HCT116 (cell line): ENCODE results near the gene RND3. TPM values are rescaled to one million over a fixed set of nuclear protein-coding genes. Genes with fewer than 3 reads are reported as not detected.

Source experiments
- ATAC-seq: fragments of 200-7000 bp; cut with Tn5 transposase; 2 replicates; pipeline ENCODE4 v1.9.1; 2020; ENCODE audit warnings: mild to moderate bottlenecking, moderate library complexity
- BruUV-seq: library from RNA; stranded (reverse); fragments of 400-500 nt; replicated peaks from 2 replicates; lab custom pipeline; 2021; lab: Mats Ljungman, UMichigan
- CTCF ChIA-PET: fragments of 300-600 bp; sonication (Branson Sonifier 250); formaldehyde crosslinking; loops from one replicate; lab custom pipeline; 2021; ENCODE audit warnings: antibody characterized with exemption; lab: Charles Lee
- POLR2A ChIA-PET: fragments of 300-600, 350-600 bp; sonication (Branson Sonifier 250); formaldehyde crosslinking; loops from one replicate; lab custom pipeline; 2021; ENCODE audit warnings: antibody characterized with exemption; lab: Charles Lee
- RAD21 ChIA-PET, 2 experiments: fragments of 300-600 bp; sonication (Branson Sonifier 250); formaldehyde crosslinking; loops; one replicate each; lab custom pipeline; 2023; ENCODE audit warnings: low total read pairs in 2 of 2; ENCODE audit not compliant: uncharacterized antibody in 2 of 2, unreplicated experiment in 2 of 2, low non-redundant PET in 1 of 2; lab: Charles Lee
- DNase-seq: peaks from one replicate; pipeline ENCODE4 v3.0.0-alpha.2; 2010; ENCODE audit warnings: low read depth, low spot score
- H2AFZ ChIP-seq: fragments of 200-600 bp; shearing (Covaris generic), sonication (generic); 2 replicates; pipeline ENCODE4 v1.6.1; 2017; ENCODE audit warnings: low read depth, mixed run types, mixed read lengths, antibody characterized with exemption, low read length; ENCODE audit not compliant: poor library complexity, severe bottlenecking
- H3K27ac ChIP-seq: 2 replicates; pipeline ENCODE4 v1.5.1; 2012; ENCODE audit warnings: low read depth, low read length
- H3K27me3 ChIP-seq: fragments of 200-600 bp; sonication (generic); 2 replicates; pipeline ENCODE4 v1.6.1; 2016; ENCODE audit warnings: mixed run types, low read length, mixed read lengths; ENCODE audit not compliant: insufficient read depth
- H3K36me3 ChIP-seq, 2 experiments: fragments of 200-500 bp in 1 of 2; fragments of 200-600 bp in 1 of 2; sonication (Bioruptor generic) in 1 of 2; sonication (generic) in 1 of 2; 2 replicates each; pipeline versions ENCODE4 v1.5.1 to v1.6.1; 2014 to 2016; ENCODE audit warnings: low read length in 2 of 2, inconsistent platforms in 1 of 2, mixed read lengths in 1 of 2, mixed run types in 1 of 2; ENCODE audit not compliant: insufficient read depth in 2 of 2, control insufficient read depth in 1 of 2
- H3K4me1 ChIP-seq, 2 experiments: fragments of 200-600 bp in 1 of 2; sonication (generic) in 1 of 2; 2 replicates each; pipeline versions ENCODE4 v1.5.1 to v1.6.1; 2012 to 2017; ENCODE audit warnings: low read length in 2 of 2, inconsistent platforms in 1 of 2, mild to moderate bottlenecking in 1 of 2, mixed read lengths in 1 of 2, mixed run types in 1 of 2, moderate library complexity in 1 of 2; ENCODE audit not compliant: insufficient read depth in 2 of 2, control insufficient read depth in 1 of 2
- H3K4me2 ChIP-seq: fragments of 200-600 bp; sonication (generic); 2 replicates; pipeline ENCODE4 v1.6.1; 2017; ENCODE audit warnings: mixed run types, low read length, mixed read lengths
- H3K4me3 ChIP-seq, 2 experiments: fragments of 200-600 bp in 1 of 2; sonication (generic) in 1 of 2; replicated peaks in 1 of 2; 2 replicates each; pipeline ENCODE4 v1.5.1; 2011 to 2016; ENCODE audit warnings: low read length in 2 of 2, control low read depth in 1 of 2, low read depth in 1 of 2, mild to moderate bottlenecking in 1 of 2, mixed read lengths in 1 of 2, mixed run types in 1 of 2
- H3K79me2 ChIP-seq: fragments of 200-600 bp; sonication (generic); 2 replicates; pipeline ENCODE4 v1.6.1; 2017; ENCODE audit warnings: mild to moderate bottlenecking, mixed run types, low read length, moderate library complexity, mixed read lengths; ENCODE audit not compliant: insufficient read depth
- H3K9ac ChIP-seq: fragments of 200-600 bp; sonication (generic); 2 replicates; pipeline ENCODE4 v1.6.1; 2016; ENCODE audit warnings: low read length, mixed read lengths
- H3K9me2 ChIP-seq: fragments of 200-600 bp; sonication (generic), shearing (Covaris generic); 2 replicates; pipeline ENCODE4 v1.6.1; 2017; ENCODE audit warnings: mixed run types, mild to moderate bottlenecking, moderate library complexity; ENCODE audit not compliant: insufficient read depth
- H3K9me3 ChIP-seq, 2 experiments: fragments of 200-500 bp in 1 of 2; fragments of 200-600 bp in 1 of 2; sonication (Bioruptor generic) in 1 of 2; sonication (generic) in 1 of 2; 2 replicates each; pipeline ENCODE4 v1.6.1; 2014 to 2017; ENCODE audit warnings: low read length in 2 of 2, mixed read lengths in 2 of 2, inconsistent platforms in 1 of 2, low read depth in 1 of 2, mild to moderate bottlenecking in 1 of 2, mixed run types in 1 of 2, moderate library complexity in 1 of 2; ENCODE audit not compliant: control insufficient read depth in 1 of 2, insufficient read depth in 1 of 2
- H4K20me1 ChIP-seq: fragments of 200-600 bp; sonication (generic), shearing (Covaris generic); 2 replicates; pipeline ENCODE4 v1.6.1; 2017; ENCODE audit warnings: mixed run types, mild to moderate bottlenecking, moderate library complexity; ENCODE audit not compliant: insufficient read depth
- ATF3 ChIP-seq: IDR thresholded peaks from 2 replicates; pipeline ENCODE4 v1.6.1; 2012
- CBX3 ChIP-seq: IDR thresholded peaks from 2 replicates; pipeline ENCODE4 v1.6.1; 2012; ENCODE audit warnings: low read depth
- CTCF ChIP-seq, 3 experiments: fragments of 200-600 bp in 1 of 3; sonication (generic) in 1 of 3; IDR thresholded peaks in 2 of 3; conservative IDR thresholded peaks in 1 of 3; 2 replicates each; pipeline ENCODE4 v1.5.1; 2012 to 2017; ENCODE audit warnings: low read depth in 2 of 3, low read length in 2 of 3, antibody characterized with exemption in 1 of 3, borderline replicate concordance in 1 of 3, control low read depth in 1 of 3, mild to moderate bottlenecking in 1 of 3, mixed read lengths in 1 of 3, mixed run types in 1 of 3, moderate library complexity in 1 of 3; ENCODE audit not compliant: insufficient read depth in 1 of 3
- ELF1 ChIP-seq: IDR thresholded peaks from 2 replicates; pipeline ENCODE4 v1.6.1; 2012; ENCODE audit warnings: low read depth, borderline replicate concordance
- EZH2 ChIP-seq: fragments of 200-600 bp; sonication (generic); IDR thresholded peaks from 2 replicates; pipeline ENCODE4 v1.6.1; 2017; ENCODE audit warnings: antibody characterized with exemption, mixed run types
- EZH2phosphoT487 ChIP-seq: fragments of 200-600 bp; IDR thresholded peaks from 2 replicates; pipeline ENCODE4 v1.6.1; 2018; ENCODE audit warnings: antibody characterized with exemption, borderline replicate concordance
- FOSL1 ChIP-seq: IDR thresholded peaks from 2 replicates; pipeline ENCODE4 v1.6.1; 2012; ENCODE audit warnings: low read depth
- MAX ChIP-seq: IDR thresholded peaks from 2 replicates; pipeline ENCODE4 v1.6.1; 2012
- POLR2A ChIP-seq: IDR thresholded peaks from 2 replicates; pipeline ENCODE4 v1.7.0; 2011; ENCODE audit warnings: borderline replicate concordance; ENCODE audit not compliant: insufficient read depth, insufficient read length; ENCODE audit errors: extremely low read depth
- POLR2AphosphoS5 ChIP-seq: IDR thresholded peaks from 2 replicates; pipeline ENCODE4 v1.6.1; 2011; ENCODE audit warnings: mild to moderate bottlenecking, low read depth, low read length, moderate library complexity
- RAD21 ChIP-seq: IDR thresholded peaks from 2 replicates; pipeline ENCODE4 v1.6.1; 2012; ENCODE audit warnings: low read depth, mild to moderate bottlenecking
- REST ChIP-seq: IDR thresholded peaks from 2 replicates; pipeline ENCODE4 v1.6.1; 2012; ENCODE audit warnings: low read depth
- SIN3A ChIP-seq: IDR thresholded peaks from 2 replicates; pipeline ENCODE4 v1.6.1; 2012; ENCODE audit warnings: low read depth
- TCF7L2 ChIP-seq: IDR thresholded peaks from 2 replicates; pipeline ENCODE4 v1.7.0; 2011; ENCODE audit warnings: borderline replicate concordance, inconsistent platforms; ENCODE audit not compliant: insufficient read depth, insufficient read length; ENCODE audit errors: extremely low read depth
- YY1 ChIP-seq: IDR thresholded peaks from 2 replicates; pipeline ENCODE4 v1.6.1; 2011; ENCODE audit warnings: low read length, low read depth, moderate library complexity, mild to moderate bottlenecking; ENCODE audit not compliant: insufficient replicate concordance; ENCODE audit errors: extremely low read depth
- ZBTB33 ChIP-seq: IDR thresholded peaks from 2 replicates; pipeline ENCODE4 v1.6.1; 2011; ENCODE audit warnings: mild to moderate bottlenecking, low read length, moderate library complexity; ENCODE audit not compliant: insufficient replicate concordance; ENCODE audit errors: extremely low read depth
- ZFX ChIP-seq: fragments of 450-650 bp; IDR thresholded peaks from 2 replicates; pipeline ENCODE4 v1.6.1; 2017
- ZNF274 ChIP-seq: fragments of 200-500 bp; sonication (Bioruptor generic); IDR thresholded peaks from 2 replicates; pipeline ENCODE4 v1.6.1; 2014; ENCODE audit warnings: mild to moderate bottlenecking, low read depth, low read length, inconsistent platforms
- intact Hi-C: fragments of 100-400 bp; cut with micrococcal nuclease; formaldehyde crosslinking; loops from 2 replicates; pipeline ENCODE4 v1.10.0; 2022
- total RNA-seq: library from RNA; stranded (reverse); gene quantifications from one replicate; pipeline ENCODE4 v1.2.1, GENCODE V29; 2021; ENCODE audit not compliant: unreplicated experiment

RND3 gene
- total RNA-seq, 1 experiment from 2014 or later, result 15.0 TPM

- TF ChIP-seq ZFX (no peak), RAD21 (no peak)
Observed at GRCh38 chr2:150426724-150427123, 60.7 kb downstream of the RND3 start (continued).

GRCh38 chr2:150426315-150426714 is 61.2 kb downstream of the RND3 start:
- DNase-seq, result no peak
- Histone ChIP-seq H3K4me2 (no peak overlapping the region), H3K9me2 (no peaks in the 10 kb centered on the region; the same call in 1 of the 2 replicates), H3K36me3 (no peaks in the 10 kb centered on the region), H3K9ac (no peak overlapping the region), H3K4me1 (no peaks in the 10 kb centered on the region), H3K4me3 (no peak overlapping the region), H3K79me2 (no peaks in the 10 kb centered on the region), H4K20me1 (no peaks in the 10 kb centered on the region), H2AFZ (no peak overlapping the region), H3K9me3 (no peaks in the 10 kb centered on the region), H3K27ac (no peak overlapping the region), H3K27me3 (no peaks in the 10 kb centered on the region)
- intact Hi-C loops, result no loop called here
- no peak for ATAC-seq
- CTCF ChIA-PET, result no interaction called here
- no TSS peak for BruUV-seq
- POLR2A ChIA-PET, result no interaction called here
- TF ChIP-seq ZNF274 (no peak), ZBTB33 (no peak), CTCF (IDR thresholded peaks at IDR 0.05 in 2 of 3, conservative IDR thresholded peaks at IDR 0.05 in 1 of 3; ENCODE audit: borderline replicate concordance in 1 of 3, insufficient read depth in 1 of 3, low read depth in 2 of 3, low read length in 2 of 3) (no peak), POLR2AphosphoS5 (no peak), TCF7L2 (no peak), EZH2phosphoT487 (no peak), ZFX (no peak), REST (no peak), MAX (no peak), CBX3 (no peak), POLR2A (no peak), EZH2 (no peak), YY1 (no peak), SIN3A (no peak), ATF3 (no peak), ELF1 (no peak), FOSL1 (no peak)
- RAD21 ChIA-PET, result no interaction called here
